NCI-H2029 treated with DMSO at 0.1 percent for 48 hours (cell line): ENCODE measurements around the gene NLE1.
"Not testable (repeated sequence)": the region's sequence is repeated elsewhere in the genome, so short reads cannot be mapped to it uniquely, and the experiment has no call there.

ENCODE experiments used
- DNase-seq: peaks from one replicate; lab custom pipeline; 2025; lab: John Stamatoyannopoulos, UW

Gene NLE1

DNA sequence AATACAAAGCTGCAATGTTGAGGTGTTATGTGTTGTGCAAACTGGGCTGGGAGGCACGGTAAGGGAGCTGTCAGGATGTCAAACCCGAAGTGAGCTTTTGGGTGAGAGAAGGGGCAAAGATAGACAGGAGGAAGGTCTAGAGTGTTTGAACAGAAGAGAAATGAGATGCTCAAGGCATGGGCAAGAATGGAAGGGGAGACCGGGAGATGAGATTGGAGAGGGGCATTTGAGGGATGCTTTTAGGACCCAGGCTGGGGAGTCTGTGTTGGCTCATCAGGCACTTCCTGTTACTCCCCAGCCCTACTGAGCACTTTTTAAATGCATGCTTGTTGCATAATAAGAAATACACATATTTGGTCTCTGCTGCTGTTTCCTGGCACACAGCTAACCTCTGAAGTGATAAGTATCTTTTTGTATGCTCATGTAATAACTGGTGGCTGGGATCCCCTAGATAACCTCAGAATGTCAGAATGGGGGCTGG lies 19.2 kb upstream of the NLE1 start:
- DNase-seq: no peak

DNA sequence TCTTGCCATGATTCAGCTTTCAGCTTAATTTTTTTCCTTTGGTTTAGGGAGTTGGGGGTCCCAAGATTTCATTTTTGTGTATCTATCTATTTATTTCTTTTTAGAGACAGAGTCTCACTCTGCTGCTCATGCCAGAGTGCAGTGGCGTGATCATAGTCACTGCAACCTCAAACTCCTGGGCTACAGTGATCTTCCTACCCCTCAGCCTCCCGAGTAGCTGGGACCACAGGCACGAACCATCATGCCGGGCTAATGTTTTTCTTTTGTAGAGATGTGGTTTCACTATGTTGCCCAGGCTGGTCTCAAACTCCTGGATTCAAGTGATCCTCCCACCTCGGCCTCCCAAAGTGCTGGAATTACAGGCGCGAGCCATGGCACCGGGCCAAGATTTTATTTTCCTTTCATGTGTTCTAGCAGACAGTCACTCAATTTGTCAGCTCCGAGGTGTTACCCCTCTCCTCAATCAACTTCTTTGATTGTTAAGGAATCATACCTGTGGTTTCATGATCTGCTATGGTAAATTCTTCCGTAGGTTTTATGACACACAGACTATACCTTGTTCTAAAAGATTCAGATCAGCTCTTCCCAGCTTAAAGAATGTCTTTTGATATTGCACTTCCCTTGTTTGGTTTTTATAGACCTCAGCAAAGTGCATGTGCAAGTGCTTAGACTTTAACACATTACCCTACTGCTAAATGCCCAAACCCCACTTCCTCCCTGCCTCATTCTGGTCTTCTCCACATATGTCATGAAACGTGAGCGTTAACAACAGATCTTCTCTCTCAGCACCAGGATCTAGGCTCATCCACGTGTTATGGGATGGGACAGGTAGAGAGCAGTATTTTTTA lies 18.5 kb upstream of the NLE1 start:
- no peak for DNase-seq

DNA sequence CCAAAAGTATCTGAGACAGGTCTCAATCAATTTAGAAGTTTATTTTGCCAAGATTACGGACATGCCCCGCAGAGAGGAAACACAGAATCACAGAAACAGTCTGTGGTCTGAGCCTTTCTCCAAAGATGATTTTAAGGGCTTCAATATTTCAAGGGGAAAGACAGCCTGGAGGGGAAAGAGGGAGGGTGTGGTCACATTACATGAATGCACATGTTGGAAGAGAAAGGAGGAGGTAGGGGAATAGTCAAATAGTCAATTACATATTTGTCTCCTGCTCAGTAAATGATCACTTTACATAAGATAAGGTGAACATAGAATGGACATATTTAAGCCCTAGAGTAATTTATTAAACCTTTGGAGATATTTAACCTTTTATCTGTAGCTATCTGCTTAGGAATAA lies 17.8 kb upstream of the NLE1 start:
- DNase-seq: no peak

DNA sequence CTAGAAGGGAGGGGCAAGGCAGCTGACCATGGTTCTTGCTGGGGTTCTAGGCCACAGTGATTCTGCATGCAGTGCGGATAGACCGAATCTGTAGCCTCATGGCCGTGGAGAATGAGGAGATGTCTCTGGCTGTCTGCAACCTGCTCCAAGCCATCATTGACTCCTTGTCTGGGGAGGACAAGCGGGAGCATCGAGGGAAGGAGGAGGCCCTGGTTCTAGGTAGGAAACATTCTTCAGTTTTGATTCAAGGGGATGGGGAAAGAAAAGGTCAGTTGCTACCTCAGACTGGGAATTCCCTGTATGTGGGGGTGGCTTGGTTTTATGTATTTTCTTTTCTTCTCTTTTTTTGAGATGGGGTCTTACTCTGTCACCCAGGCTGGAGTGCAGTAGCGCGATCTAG lies 13.1 kb upstream of the NLE1 start:
- no peak for DNase-seq

DNA sequence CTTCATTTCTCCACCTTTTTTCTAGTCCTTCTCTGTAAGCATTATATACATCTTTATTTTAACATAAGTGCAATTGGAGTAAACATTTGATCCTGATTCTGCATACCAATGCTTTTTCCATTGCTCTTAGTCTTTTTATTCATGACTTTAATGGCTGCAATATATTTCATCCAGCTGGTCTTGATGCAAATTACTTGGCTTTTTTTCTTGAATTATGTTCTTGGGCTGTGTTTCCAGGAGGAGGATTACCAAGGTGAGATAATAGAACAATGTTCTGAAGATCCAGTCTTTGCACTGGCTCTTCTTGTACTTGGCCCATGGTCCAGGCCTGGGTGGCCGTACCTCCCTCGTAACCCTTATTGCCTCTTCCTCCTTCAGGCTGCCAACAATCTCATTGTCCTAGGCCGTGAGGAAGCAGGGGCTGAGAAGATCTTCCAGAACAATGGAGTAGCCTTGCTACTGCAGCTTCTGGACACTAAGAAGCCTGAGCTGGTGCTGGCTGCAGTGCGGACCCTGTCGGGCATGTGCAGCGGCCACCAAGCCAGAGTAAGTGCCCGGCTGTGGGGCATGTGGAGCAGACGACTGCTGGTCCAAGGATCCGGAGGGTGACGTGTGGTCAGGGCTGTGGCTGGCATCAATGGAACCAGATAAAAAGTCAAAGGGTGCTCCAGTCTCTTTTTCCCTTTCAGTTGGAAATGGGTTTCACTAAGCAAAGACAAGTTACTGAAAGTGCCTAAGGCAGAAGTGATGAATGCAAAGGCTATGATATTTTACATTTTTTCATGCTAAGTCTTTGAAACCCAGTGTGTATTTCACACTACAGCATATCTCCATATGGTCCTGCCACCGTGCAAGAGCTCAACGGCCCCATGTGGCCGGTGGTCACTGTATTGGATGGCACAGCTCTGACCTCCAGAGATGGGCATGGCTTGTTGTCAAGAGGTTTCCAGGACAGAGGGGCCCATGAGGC lies 12.4 kb upstream of the NLE1 start:
- DNase-seq: no peak

DNA sequence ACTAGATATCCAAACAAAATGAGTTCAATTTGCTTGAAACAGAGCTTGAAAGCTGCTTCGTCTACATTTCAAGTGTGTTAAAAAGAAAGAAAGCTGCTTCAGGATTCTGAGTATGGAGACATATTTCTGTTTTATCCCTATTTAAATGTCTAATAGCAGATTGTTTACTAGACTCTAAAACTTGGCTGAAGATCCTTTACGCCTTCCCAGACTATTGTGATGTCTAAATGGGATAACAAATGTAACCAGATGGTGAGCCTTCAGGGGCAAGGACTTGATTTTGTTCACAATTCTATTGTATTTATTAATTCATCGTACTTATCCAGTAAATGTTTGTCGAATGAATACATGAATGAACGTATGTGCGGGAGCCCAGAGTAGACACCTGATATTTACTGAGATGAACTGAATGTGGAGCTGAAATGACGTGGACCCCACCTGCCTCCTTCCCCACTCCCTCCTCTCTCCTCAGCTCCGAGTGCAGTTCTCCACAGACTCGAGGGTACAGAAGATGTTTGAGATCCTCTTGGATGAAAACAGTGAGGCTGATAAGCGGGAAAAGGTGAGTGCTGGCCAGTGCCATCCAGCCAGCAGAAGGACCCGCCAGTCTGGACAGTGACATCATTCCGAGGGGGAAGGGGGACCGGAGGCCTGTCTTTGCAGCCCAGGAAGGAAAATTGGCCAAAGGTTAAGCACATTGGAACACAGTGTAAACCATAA lies 10.5 kb upstream of the NLE1 start:
- no peak for DNase-seq

DNA sequence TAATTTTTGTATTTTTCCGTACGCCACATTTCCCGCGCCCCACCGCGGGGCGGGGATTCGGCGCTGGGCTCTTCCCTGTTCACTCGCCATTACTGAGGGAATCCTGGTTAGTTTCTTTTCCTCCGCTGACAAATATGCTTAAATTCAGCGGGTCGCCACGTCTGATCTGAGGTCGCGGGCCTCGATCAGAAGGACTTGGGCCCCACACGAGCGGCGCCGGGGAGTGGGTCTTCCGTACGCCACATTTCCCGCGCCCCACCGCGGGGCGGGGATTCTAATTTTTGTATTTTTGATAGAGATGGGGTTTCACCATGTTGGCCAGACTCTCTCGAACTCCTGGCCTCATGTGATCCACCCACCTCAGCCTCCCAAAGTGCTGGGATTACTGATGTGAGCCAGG lies 9.0 kb upstream of the NLE1 start:
- DNase-seq: not testable (repeated sequence)

DNA sequence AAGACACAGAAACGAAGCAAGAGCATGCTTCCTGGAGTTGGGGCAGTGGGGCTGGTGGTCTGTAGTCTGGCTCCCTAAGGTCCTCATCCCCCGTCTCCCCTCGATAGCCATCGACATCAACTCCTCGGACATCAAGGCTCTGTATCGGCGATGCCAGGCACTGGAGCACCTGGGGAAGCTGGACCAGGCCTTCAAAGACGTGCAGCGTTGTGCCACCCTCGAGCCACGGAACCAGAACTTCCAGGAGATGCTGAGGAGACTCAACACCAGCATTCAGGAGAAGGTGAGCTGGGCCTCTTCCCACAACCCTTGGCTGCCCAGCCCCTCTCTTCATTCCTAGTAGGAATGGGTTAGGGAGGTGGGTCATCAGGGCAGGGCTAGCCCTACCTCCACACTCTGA lies 7.8 kb upstream of the NLE1 start:
- DNase-seq: no peak

DNA sequence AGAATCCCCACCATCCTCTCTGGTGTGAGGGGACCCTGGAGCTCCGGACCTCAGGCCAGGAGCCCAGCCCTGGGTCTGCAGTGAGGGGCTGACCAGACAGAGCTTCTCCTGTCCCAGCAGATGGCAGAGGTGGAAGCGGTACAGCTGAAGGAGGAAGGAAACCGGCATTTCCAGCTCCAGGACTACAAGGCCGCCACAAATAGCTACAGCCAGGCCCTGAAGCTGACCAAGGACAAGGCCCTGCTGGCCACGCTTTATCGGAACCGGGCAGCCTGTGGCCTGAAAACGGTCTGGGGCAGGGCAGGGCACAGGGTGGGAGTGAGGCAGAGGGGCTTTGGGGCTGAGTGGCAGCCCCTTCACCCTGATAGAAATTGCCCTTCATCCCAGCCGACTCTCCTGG lies 6.0 kb upstream of the NLE1 start:
- no peak for DNase-seq

DNA sequence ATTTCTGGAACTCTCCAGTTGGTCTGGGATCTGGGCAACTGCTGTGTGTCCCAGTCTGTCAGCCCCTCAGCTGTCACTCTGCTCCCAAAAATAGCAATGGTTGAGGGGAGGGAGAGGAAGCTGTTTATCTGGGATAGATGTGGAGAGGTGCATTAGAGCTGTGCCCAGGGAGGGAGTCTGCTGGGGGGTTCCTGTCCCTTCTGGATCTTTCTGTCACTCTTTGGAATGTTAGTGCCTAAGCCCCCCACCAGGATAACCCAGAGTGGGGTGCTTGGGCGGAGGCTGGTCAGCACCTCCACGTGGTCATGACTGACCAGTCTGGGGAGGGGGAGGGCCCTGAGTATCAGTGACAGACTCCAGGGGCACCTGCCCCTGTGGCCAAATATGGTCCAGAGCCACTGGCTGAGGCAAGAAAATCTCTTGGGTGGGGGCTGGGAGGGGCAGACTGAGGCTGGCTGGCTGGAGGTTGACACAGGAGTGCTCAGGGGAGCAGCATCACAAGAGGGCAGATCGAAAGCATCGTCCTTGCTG lies 5.3 kb upstream of the NLE1 start, which contains the start of gene UNC45B:
Gene UNC45B (plus strand): TSS at position 443 of the 531 bp plus-strand sequence. CDS start 447 bp downstream, outside the sequence.
- DNase-seq: no peak

DNA sequence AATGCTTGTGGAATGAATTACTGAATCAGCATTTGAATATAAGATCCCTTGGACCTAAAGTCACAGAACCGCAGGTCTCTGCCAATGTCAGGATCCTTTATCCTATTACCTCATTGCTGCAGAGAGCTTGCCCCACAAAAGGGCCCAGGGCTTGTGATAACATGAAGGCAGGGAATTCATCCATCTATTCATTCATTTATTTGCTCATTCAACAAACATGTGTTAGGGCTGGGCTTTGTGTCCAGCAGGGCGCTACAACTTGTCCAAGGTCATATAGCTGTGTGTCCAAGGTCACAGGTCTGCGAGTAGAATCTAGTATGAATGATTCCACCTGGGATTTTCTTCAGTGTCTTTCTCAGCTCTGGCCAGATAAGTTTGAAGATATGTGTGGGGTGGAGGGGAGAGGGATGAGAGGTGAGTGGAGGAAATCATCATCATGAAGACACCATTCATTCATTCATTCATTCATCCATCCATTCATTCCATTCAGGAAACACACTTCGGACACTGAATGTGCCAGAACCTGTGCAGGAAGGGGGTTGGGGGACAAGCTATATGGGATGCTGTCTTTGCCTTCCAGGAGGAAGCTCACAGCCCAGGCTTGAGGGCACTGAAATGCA lies 4.2 kb upstream of the NLE1 start:
- no peak for DNase-seq

DNA sequence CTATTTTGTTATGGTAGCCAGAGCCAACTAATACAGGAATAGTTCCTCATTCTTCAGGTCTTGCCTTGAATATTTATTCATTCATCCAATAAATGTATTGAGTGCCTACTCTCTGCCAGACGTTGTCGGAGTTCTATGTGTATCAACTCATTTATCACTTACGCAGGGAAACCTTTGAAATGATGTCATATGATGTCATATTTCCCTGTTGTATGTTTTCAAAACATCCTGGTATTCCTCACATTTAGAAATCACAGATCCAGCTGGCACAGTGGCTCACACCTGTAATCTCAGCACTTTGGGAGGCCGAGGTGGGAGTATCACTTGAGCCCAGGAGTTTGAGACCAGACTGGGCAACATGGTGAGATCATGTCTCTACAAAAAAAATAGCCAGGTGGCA lies 2.7 kb upstream of the NLE1 start:
- no peak for DNase-seq

DNA sequence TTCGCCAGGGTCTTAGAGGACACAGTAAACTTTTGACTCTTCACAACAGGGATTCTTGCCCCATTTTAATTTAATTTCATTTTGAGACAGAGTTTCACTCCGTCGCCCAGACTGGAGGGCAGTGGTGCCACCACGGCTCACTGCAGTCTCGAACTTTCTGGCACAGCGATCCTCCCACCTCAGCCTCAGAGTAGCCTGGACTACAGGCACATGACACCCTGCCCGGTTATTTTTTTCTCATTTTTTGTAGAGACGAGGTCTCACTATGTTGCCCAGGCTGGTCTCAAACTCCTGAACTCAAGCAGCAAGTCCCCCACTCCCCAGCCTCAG lies 329 bp upstream of the NLE1 start:
- no peak for DNase-seq

DNA sequence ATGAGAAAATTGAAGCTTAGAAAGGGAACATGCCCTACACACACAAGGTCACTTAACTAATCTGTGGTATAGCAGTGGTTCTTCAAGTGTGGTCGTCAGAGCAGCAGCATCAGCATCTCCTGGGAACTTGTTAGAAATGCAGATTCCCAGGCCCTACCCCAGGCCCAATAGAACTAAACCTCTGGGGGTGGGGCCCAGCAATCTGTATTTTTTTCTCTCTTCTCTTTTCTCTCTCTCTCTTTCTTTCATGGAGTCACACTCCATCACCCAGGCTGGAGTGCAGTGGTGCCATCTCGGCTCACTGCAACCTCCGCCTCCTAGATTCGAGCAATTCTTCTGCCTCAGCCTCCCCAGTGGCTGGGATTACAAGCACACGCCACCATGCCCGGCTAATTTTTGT lies 3.9 kb downstream of the NLE1 start:
- DNase-seq: no peak

DNA sequence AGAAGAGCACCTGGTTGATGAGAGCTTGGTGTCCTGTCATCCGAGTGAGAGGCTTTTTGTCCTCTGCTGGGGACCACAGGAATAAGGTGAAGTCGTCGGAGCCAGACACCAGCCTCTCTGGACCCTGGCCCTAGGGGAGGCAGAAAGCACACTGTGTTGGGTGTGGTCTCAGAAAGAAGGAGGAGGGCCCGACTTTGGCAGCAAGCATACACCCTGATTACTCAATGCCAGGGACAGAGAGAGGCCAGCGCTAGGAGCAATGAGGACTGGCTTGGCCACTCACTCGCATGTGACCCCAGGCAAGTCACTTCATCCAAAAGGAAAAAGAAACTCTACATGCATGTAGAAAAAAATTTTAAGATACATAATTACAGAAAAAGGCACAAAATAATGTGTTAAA lies 6.8 kb downstream of the NLE1 start:
- no peak for DNase-seq

DNA sequence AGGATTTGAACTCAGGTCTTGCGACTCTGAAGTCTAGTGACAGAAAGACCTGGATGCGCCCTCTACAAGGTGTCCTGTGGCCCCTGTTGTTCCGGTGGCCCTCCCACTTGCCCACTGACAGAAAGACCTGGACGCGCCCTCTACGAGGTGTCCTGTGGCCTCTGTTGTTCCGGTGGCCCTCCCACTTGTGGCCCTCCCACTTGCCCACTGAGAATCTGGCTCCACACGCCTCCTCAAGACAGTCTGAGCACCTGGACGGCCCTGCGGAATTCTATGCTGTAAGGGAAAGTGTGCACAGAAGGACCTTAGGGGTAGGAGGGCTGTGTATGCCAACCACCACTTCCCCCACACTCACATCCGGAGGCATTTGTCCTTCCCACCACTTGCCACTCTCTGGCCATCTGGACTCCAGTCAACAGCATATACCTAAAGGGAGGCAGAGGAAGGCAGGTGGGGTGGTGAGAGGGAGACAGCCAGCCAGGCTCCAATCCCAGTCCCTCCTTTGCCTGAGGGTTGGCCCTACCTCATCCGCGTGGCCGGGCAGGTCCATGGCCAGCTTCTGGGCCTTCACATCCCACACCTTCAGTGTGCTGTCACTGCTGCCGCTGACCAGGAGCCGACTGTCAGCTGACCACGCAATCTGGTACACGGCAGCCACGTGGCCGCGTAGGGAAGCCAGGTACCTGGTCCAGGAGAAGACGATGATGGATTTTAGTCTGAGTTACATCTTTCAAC lies 9.1 kb downstream of the NLE1 start:
- no peak for DNase-seq

DNA sequence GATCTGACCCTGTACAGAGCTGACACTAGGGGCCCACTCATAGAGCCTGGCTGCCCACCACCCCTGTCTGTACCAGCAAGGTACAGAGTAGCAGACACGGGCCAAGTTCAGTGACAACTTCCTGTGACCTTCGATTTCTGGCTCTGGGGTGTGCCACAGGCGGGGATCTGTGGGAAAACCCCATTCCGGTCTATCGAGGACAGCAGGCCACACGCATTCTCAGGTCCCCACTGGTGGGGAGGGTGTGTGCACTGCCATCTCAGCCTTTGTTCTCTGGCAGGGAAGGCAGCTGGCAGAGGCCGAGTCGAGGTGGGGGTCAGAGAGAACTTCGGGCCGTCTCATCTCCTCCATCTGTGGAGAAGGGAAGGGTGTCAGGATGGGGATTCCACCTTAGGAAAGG lies 10.0 kb downstream of the NLE1 start:
- no peak for DNase-seq

DNA sequence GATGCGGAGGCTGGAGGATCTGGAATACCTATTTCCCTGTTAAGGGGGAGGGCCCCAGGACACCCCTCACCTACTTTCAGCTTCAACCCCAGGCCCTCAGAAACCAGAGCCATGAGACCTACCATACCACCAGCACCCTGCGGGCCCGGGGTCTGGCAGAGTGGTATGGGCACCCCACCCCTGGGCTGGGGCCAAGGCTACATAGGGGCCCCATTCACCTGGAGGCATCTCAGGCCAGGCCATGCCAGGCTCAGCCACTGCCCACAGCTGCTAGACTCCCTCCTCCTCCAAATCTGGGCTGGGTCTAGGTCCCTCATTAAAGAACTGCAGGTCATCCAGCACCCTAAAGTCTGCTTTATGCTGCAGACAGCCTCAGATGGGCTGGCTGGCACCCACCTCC lies 11.7 kb downstream of the NLE1 start:
- DNase-seq: no peak

DNA sequence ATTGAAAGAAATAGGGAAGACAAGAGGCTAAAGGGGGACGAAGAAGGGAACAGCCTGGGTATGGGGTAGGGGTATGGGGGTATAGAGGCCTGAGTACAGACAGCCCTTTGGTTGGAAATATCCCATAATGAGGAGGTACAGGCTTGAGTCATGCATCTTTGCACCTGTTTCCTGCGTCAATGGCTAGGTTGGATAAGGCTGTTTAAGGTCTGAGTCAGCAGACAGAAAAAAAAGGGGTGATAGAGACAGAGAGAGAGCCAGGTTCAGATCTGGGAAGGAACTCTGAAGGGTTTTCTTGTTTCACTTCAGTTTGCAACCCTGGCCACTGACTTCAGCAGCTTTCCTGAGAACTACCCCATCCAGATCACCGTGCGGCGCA lies 12.1 kb downstream of the NLE1 start:
- no peak for DNase-seq

DNA sequence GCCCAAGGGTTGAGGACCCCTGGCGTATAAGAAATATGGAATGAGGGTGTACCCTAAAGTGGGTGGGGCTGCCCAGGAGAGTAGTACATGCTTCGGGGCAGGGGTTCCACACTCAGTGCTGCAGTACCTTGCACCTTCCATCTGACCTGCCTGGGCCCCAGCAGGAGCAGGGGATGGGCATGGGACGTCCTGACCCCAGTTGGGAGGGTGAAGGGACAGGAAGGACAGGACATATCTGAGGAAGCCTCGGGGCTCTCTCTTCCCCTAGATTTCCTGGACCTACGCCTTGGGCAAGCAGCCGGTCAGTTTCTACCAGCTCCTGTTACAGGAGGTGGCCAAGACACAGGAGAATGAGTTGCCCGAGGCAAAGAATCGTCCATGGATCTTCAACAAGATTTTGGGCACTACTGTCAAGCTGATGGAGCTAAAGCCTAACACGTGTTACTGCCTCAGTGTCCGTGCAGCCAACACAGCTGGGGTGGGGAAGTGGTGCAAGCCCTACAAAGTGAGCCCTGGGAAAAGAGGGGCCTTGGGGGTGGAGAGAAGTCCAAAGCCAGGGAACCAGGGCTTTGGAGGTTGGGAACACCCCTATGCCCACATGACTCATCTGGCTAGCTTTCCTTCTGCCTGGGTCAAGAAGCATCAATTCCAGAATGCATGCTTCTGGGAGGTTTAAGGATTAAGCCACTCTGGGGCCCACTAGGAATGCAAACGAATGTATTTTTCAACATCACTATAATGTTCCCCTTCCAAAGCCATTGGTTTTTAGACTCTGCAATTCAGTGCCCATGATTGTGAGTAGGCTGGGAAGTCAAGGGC lies 12.7 kb downstream of the NLE1 start:
- DNase-seq: no peak
